NCI-H1105 treated with DMSO at 0.1 percent for 48 hours (cell line): ENCODE results near the gene RIT2.
"Not testable (repeated sequence)": the region's sequence is repeated elsewhere in the genome, so short reads cannot be mapped to it uniquely, and the experiment has no call there.

Experiments
- DNase-seq: peaks from one replicate; lab custom pipeline; 2025; lab: John Stamatoyannopoulos, UW

The RIT2 gene

DNA sequence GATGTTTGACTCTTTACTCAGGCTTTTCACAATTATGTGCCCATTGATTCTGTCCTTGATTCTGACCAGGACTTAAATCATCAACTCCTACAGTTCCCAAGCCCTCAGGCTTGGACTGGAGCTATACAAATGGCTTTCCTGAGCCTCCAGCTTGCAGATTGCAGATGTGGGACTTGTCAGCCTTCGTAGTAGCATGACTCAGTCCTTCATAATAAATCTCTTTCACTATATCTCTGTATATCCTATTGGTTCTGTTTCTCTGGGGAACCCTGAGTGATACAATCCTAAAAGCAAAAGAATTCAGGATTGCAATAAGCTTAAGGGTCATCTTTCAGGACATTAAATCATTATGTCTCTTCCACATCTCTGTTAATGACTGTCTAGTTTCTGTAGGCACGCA is 356.6 kb downstream of the RIT2 start:
- no peak for DNase-seq

GRCh38 chr18:42756214-42756613 is 359.3 kb downstream of the RIT2 start:
- no peak for DNase-seq

GRCh38 chr18:42752916-42753315 is 362.6 kb downstream of the RIT2 start:
- no peak for DNase-seq

DNA sequence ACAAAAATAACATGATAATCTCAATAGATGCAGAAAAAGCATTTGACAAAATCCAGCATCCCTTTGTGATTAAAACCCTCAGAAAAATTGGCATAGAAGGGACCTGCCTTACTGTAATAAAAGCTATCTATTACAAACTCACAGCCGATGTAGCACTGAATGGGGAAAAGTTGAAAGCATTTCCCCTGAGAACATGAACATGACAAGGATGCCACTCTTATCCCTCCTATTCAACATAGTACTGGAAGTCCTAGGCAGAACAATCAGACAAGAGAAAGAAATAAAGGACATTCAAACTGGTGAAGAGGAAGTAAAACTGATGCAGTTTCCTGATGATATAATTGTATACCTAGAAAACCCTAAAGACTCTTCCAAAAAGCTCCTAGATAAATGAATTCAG is 368.7 kb downstream of the RIT2 start:
- no peak for DNase-seq

GRCh38 chr18:42745931-42746330 is 369.6 kb downstream of the RIT2 start:
- no peak for DNase-seq

DNA sequence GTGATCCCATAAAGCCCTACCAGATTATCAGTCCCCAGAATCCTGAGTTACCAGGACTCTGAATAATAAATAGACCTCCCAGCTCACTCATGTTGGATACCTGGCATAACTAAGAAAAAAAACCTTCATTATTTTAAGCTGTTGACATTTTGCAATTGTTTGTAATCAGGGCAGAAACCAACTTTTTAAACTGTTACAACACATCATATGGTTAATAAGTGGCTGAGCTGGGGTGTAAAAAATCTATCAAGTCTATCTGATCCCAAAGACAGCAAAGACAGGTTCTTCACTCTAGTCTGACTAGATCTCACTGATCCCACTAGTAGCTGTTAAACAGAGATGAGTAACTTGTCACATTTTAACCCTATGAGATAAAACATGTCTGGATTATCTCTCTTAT is 370.3 kb downstream of the RIT2 start:
- DNase-seq = no peak

DNA sequence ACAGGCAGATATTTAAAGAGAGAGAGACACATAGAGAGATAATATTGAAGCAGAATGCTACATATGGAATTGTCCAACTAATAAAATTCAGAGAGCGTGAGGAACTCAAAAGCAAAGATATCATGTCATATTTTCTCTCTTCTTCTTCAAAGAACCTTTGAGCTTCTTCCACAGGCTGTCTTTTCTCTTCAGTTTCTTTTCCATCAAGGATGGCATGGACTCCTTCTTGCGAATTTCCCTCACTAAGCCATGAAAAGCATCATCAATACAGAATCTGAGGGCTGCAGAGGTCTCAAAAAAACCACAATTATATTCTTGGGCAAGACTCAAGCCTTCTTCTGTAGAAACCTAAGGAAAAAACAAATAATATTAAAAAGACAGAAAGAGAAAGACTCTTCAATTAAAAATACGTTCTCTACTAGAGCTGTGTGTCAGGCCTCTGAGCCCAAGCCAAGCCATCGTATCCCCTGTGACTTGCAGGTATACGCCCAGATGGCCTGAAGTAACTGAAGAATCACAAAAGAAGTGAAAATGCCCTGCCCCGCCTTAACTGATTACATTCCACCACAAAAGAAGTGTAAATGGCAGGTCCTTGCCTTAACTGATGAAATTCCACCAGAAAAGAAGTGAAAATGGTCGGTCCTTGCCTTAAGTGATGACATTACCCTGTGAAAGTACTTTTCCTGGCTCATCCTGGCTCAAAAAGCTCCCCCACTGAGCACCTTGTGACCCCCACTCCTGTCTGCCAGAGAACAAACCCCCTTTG is 371.9 kb downstream of the RIT2 start:
- no peak for DNase-seq

GRCh38 chr18:42742969-42743368 is 372.5 kb downstream of the RIT2 start:
- no peak for DNase-seq

DNA sequence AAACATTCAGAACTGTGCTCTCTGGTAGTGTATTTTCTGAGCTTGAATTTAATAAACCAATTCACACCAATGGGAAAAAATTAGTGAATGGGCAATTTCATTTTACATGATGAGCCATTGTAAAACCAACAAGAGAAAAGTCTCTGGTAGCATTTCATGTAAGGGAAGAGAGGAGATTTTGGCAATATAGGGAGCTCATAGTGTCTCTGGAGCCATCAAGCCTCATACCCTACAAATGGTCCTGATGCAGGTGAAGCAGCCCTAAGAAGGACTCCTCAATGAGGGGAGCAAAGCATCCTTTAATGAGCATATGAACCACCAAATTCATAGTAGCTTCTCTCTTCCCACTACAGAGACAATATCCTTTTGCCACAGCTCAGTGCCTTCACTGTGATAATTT is 373.0 kb downstream of the RIT2 start:
- no peak for DNase-seq

DNA sequence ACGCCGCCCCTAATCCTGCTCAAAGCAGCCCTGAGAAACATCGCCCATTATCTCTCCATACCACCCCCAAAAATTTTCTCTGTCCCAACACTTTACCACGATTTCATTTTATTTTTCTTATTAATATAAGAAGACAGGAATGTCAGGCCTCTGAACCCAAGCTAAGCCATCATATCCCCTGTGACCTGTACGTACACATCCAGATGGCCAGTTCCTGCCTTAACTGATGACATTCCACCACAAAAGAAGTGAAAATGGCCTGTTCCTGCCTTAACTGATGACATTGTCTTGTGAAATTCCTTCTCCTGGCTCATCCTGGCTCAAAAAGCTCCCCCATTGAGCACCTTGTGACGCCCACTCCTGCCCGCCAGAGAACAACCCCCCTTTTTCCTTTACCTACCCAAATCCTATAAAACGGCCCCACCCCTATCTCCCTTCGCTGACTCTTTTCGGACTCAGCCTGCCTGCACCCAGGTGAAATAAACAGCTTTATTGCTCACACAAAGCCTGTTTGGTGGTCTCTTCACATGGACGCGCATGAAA is 373.6 kb downstream of the RIT2 start:
- not testable (repeated sequence) for DNase-seq

- DNase-seq = not testable (repeated sequence)
Observed at GRCh38 chr18:42741299-42741698, 374.2 kb downstream of the RIT2 start.

DNA sequence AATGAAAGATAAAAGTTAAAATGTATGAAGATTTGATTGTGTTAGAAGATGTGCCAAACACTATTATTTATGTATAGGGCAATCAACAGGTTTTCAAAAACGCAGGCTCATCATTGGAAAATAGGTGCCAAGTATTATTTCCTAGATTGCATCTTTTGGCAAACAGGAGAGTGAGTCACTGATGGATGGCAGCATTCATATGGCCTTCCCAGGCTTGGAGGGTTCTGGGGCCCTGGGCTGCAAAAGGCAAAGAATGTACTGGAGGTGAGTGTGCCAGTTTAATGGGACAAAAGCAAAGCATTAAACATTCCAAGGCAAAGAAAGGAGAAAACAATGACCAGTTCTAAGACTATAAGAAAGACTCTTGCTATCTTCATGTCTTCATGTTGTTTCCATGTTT is 379.4 kb downstream of the RIT2 start:
- DNase-seq = no peak

DNA sequence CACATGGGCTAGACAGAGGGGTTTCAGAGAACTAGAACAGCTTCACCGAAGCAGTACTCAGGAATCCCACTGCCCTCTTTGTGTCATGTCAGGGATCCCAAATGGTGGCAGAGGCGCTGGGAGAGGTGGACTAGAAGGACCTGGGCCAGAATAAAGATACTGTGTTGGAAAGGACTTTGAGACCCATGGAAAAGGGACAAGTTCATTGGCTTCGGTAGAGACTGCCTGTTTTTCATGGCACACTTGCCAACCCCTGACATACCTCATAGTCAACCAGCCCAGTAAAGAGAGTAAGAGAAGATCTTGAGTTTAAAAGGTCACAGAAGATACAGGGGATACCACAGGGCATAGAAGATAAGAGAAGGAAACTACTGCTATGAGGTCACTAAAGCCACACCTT is 381.0 kb downstream of the RIT2 start:
- no peak for DNase-seq

- no peak for DNase-seq
Observed at GRCh38 chr18:42730272-42730671, 385.2 kb downstream of the RIT2 start.

DNA sequence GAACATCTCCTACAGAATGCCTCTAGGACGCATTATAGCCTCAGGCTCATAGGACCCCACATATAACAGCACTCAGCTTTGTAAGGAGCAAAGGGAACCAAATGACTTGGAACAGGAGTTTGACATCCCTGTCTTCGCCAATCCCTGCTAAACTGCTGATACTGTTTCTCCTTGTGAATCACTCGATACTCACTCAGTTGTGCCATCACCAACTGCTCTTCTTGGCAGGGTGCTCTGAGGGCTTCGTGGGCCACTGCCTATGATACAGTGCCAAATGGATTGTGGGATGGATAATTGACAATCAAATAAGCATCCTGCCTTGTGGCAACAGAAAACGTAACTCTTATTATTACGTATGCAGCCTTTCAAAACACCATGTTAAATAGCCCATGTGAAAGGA is 396.3 kb downstream of the RIT2 start:
- no peak for DNase-seq

DNA sequence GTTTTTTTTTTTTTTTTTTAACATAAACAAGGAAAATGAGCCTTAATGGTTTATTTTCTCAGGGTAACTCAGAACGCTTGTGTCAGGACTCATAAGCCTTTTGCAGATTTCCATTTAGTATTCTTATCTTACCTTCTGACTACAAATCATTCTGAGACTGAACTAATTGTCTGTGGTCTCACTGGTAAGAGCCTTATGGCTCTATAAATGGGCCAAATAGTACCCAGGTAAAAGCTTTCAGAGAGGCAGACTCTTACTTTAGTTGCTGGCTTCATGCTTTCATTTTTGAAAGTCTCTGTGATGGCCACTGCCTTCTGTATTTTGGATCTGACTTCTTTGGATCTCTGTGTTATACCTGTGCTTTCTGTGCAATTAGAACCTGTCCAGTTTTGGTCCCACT is 403.4 kb downstream of the RIT2 start:
- no peak for DNase-seq

DNA sequence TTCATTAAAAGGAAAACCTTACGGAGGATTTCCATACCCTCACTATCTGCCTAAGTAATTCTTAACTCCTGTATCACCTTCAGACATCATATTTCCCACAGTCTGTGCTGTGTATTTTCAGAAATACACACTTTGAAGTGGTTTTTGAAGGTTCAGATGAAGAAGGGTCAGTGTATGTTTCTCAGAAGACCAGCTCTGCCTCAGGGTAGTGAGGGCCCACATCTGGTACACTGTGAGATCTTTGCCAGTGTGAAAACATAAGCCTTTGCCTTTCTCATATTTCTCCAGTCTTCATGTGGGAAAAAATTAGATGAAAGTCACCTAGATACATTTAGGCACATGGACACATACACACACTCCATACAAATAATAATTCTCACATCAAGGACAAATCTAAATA is 408.4 kb downstream of the RIT2 start:
- DNase-seq = no peak

DNA sequence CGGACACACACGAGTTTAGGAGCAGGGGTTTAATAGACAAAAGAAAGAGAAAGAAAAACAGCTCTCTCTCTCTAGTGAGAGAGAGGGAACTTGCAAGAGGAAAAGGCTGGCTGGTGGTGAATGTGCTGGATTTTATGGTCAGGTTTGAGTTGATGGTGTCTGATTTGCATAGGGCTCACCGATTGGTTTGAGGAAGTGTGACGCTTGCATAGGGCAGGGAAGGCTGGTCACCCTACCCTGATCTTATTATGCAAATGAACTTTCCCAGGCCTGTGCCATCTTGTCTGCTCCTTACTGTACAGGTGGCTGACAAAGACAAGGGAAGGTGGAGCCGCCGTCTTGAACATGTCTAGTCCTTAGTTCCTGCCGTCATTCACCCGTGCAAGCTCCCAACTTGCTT is 408.9 kb downstream of the RIT2 start:
- peak; percentile 87 for DNase-seq

- DNase-seq = no peak
Observed at GRCh38 chr18:42706029-42706608, 409.4 kb downstream of the RIT2 start.
